Vagina (tissue), 2 donors: ENCODE data around the gene LRMDA. TPM values are rescaled to one million over a fixed set of nuclear protein-coding genes. Genes with fewer than 3 reads are reported as not detected.

Experiments used
- DNase-seq, 2 donors: peaks; one replicate each; pipeline ENCODE4 v3.0.0-alpha.2; 2017; ENCODE audit errors: extremely low spot score in 2 of 2
- H3K27ac ChIP-seq: fragments of 200-600 bp; sonication (generic); one replicate; pipeline ENCODE4 v1.5.1; 2019
- H3K27me3 ChIP-seq: fragments of 200-600 bp; sonication (generic); one replicate; pipeline ENCODE4 v1.5.1; 2019
- H3K36me3 ChIP-seq, 2 donors: fragments of 200-600 bp; sonication (generic); one replicate each; pipeline ENCODE4 v1.5.1; 2017 to 2019
- H3K4me1 ChIP-seq: fragments of 200-600 bp; sonication (generic); one replicate; pipeline ENCODE4 v1.5.1; 2019
- H3K4me3 ChIP-seq, 2 donors: fragments of 200-600 bp; sonication (generic); 1 replicate in 1 of 2; 2 replicates in 1 of 2; pipeline ENCODE4 v1.5.1; 2016 to 2019
- H3K9me3 ChIP-seq: fragments of 200-600 bp; sonication (generic); one replicate; pipeline ENCODE4 v1.5.1; 2019
- POLR2A ChIP-seq, 2 donors: fragments of 450-650 bp; IDR thresholded peaks; one replicate each; pipeline ENCODE4 v1.6.1; 2017; ENCODE audit warnings: antibody characterized with exemption in 2 of 2, mild to moderate bottlenecking in 2 of 2, moderate library complexity in 2 of 2
- POLR2AphosphoS5 ChIP-seq, 2 donors: sonication (generic); formaldehyde crosslinking; IDR thresholded peaks; one replicate each; pipeline ENCODE4 v1.9.0; 2017; ENCODE audit warnings: antibody characterized with exemption in 2 of 2, mild to moderate bottlenecking in 2 of 2, low read depth in 1 of 2; ENCODE audit not compliant: insufficient read depth in 1 of 2
- intact Hi-C: fragments of 100-400 bp; cut with DNase I; formaldehyde crosslinking; loops from one replicate; pipeline ENCODE4 v1.15.1; 2023
- total RNA-seq: library from RNA; depleted of rRNA; stranded (reverse); fragments of >200 nt; gene quantifications from one replicate; pipeline ENCODE4 v1.2.3, GENCODE V29; 2016
- TF ChIP-seq, protein P1 (sequence below), 3 experiments: fragments of 450-650 bp in 2 of 3; fragments of 200-600 bp in 1 of 3; sonication (generic) in 1 of 3; IDR thresholded peaks; one replicate each; pipeline ENCODE4 v1.5.1; 2017 to 2019; ENCODE audit warnings: antibody characterized with exemption in 3 of 3, mild to moderate bottlenecking in 2 of 3, moderate library complexity in 2 of 3

LRMDA gene
- total RNA-seq, 1 donor from 2014 or later = 22.6 TPM

DNA sequence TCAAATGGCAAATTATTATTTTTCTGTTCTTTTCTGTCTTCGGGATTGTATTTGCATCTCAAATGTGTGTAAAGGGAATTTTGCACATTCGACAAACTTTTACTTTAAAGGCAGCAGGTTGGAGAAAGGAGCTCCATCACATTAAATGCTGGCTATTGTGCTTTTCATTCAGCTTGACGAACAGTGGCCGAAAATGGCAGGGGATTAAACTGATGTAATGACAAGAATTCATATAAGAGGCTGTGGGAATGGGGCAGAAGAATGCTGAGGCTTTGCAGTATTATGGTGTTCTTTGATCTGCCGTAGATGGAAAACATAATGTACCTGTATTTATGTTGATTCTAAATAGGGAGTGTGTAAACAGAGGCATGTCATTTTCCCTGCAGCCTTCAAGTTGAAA, 376.0 kb downstream of the LRMDA start:
- H3K4me3 ChIP-seq = no peak overlapping the region
- no peaks in the 10 kb centered on the region for H3K27me3 ChIP-seq
- TF ChIP-seq, protein P1, sequence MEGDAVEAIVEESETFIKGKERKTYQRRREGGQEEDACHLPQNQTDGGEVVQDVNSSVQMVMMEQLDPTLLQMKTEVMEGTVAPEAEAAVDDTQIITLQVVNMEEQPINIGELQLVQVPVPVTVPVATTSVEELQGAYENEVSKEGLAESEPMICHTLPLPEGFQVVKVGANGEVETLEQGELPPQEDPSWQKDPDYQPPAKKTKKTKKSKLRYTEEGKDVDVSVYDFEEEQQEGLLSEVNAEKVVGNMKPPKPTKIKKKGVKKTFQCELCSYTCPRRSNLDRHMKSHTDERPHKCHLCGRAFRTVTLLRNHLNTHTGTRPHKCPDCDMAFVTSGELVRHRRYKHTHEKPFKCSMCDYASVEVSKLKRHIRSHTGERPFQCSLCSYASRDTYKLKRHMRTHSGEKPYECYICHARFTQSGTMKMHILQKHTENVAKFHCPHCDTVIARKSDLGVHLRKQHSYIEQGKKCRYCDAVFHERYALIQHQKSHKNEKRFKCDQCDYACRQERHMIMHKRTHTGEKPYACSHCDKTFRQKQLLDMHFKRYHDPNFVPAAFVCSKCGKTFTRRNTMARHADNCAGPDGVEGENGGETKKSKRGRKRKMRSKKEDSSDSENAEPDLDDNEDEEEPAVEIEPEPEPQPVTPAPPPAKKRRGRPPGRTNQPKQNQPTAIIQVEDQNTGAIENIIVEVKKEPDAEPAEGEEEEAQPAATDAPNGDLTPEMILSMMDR (IDR thresholded peaks at IDR 0.05) = no peak
- no peak for TF ChIP-seq POLR2A (IDR thresholded peaks at IDR 0.05)
- TF ChIP-seq POLR2AphosphoS5 (IDR thresholded peaks at IDR 0.05; ENCODE audit: insufficient read depth in 1 of 2, low read depth in 1 of 2) = no peak
- intact Hi-C loops = no loop called here
- no peaks in the 10 kb centered on the region for H3K36me3 ChIP-seq
- DNase-seq = no peak
- no peaks in the 10 kb centered on the region for H3K9me3 ChIP-seq
- no peaks in the 10 kb centered on the region for H3K4me1 ChIP-seq
- H3K27ac ChIP-seq = no peak overlapping the region

DNA sequence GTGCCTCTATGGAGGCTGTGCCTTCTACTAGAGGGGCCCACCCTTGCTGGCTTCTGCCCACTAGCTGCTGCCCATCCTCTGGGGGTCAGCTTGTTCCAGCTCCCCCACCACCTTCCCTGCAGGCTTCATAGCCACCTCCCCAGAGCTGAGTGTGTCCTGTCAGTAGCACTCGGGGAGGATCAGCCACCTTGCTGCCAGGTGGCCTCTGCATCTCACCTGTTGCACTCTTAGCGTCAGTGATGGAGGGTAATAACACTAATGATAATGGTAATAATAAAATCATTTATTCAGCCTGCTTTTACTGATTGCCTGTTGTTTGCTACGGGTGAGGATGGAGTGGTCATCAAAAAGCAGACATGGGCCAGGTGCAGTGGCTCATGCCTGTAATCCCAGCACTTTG, 377.6 kb downstream of the LRMDA start:
- H3K4me1 ChIP-seq = no peaks in the 10 kb centered on the region
- H3K27me3 ChIP-seq = no peaks in the 10 kb centered on the region
- no peaks in the 10 kb centered on the region for H3K36me3 ChIP-seq
- intact Hi-C loops = no loop called here
- no peak overlapping the region for H3K4me3 ChIP-seq
- H3K27ac ChIP-seq = no peak overlapping the region
- DNase-seq = no peak
- TF ChIP-seq, protein P1 (IDR thresholded peaks at IDR 0.05) = no peak
- no peak for TF ChIP-seq POLR2AphosphoS5 (IDR thresholded peaks at IDR 0.05; ENCODE audit: insufficient read depth in 1 of 2, low read depth in 1 of 2)
- TF ChIP-seq POLR2A (IDR thresholded peaks at IDR 0.05) = no peak
- no peaks in the 10 kb centered on the region for H3K9me3 ChIP-seq

DNA sequence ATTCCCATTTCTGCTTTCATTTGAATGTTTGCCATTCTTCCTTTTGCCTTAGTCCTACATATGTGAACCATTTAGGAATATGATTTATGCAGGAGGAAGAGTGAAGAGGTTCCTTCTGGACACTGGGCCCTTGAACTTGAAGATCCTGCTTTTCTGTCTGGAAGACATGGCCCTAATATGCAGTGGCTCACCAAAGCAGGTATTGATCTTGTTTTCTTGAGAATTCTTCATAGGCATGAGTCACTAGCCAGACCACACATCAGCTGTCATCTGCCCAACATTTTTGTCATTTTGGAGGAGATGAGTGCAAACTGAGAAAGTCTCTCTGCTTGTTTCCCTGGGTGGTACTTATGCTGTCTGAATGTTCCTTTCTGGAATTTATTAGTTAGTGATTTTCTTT, 382.6 kb downstream of the LRMDA start:
- H3K27me3 ChIP-seq = no peaks in the 10 kb centered on the region
- no peaks in the 10 kb centered on the region for H3K9me3 ChIP-seq
- intact Hi-C loops = no loop called here
- H3K27ac ChIP-seq = no peak overlapping the region
- TF ChIP-seq POLR2AphosphoS5 (IDR thresholded peaks at IDR 0.05; ENCODE audit: insufficient read depth in 1 of 2, low read depth in 1 of 2) = no peak
- TF ChIP-seq POLR2A (IDR thresholded peaks at IDR 0.05) = no peak
- TF ChIP-seq, protein P1 (IDR thresholded peaks at IDR 0.05) = no peak
- DNase-seq = no peak
- no peak overlapping the region for H3K4me3 ChIP-seq
- H3K4me1 ChIP-seq = peaks cover 7% of the 10 kb centered on the region
- no peaks in the 10 kb centered on the region for H3K36me3 ChIP-seq

DNA sequence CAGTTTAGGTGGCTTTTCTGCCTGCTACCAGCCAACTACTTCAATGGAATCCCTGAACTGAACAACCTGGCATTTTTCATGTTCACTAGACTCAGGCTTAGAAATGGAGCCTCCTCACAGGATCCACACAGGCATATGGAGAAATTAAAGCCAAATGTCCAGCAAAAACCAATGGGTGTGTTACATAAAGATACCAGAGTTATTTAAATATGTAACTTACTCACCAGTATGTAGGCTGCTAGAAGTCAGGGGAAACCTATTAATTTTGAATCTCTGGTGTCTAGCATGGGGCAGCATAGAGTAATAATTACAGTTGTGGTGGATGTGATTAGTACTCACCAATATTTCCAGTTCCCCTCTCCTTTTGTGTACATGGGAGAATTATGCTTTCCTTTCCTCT, 383.6 kb downstream of the LRMDA start:
- Histone ChIP-seq H3K4me3 (no peak overlapping the region), H3K27ac (no peak overlapping the region), H3K9me3 (no peaks in the 10 kb centered on the region), H3K4me1 (peaks cover 7% of the 10 kb centered on the region), H3K27me3 (no peaks in the 10 kb centered on the region), H3K36me3 (no peaks in the 10 kb centered on the region)
- intact Hi-C loops = no loop called here
- no peak for DNase-seq
- TF ChIP-seq, protein P1 (IDR thresholded peaks at IDR 0.05) = no peak
- no peak for TF ChIP-seq POLR2A (IDR thresholded peaks at IDR 0.05)
- no peak for TF ChIP-seq POLR2AphosphoS5 (IDR thresholded peaks at IDR 0.05; ENCODE audit: insufficient read depth in 1 of 2, low read depth in 1 of 2)

DNA sequence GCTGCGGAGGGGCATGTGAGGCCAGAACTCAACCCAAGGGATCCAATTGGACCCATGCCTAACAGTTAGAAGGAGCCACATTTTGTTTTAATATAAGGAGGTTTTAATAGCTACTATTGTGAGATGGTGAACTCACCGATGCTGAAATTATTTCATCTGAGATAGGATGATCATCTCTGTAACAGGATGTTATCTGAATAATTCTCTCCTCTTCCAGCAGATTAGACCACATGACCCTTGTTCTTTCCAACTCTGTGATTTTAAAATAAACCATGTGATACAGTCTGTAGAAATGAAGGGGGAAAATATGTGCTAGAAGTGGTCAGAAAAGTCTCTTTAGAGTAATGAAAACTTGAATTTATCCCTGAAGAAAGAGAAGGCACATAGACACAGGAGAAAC, 385.8 kb downstream of the LRMDA start:
- TF ChIP-seq POLR2AphosphoS5 (IDR thresholded peaks at IDR 0.05; ENCODE audit: insufficient read depth in 1 of 2, low read depth in 1 of 2) (no peak), POLR2A (IDR thresholded peaks at IDR 0.05) (no peak)
- TF ChIP-seq, protein P1 (IDR thresholded peaks at IDR 0.05) = no peak
- DNase-seq = no peak
- Histone ChIP-seq H3K27me3 (no peaks in the 10 kb centered on the region), H3K27ac (no peak overlapping the region), H3K4me1 (peaks cover 7% of the 10 kb centered on the region), H3K36me3 (no peaks in the 10 kb centered on the region), H3K9me3 (no peaks in the 10 kb centered on the region), H3K4me3 (no peak overlapping the region)
- intact Hi-C loops = no loop called here
